ENCODE results near the gene SLX1A.
A peak's percentile ranks its signal among the peaks of the same experiment; 100 is the strongest.
"Not testable (repeated sequence)": the region's sequence is repeated elsewhere in the genome, so short reads cannot be mapped to it uniquely, and the experiment has no call there.

Gene SLX1A

GRCh38 chr16:30191158-30191557 lies 2.5 kb upstream of the SLX1A start:
- H3K9me3 ChIP-seq (ENCODE audit: control insufficient read depth in 5 of 5, low read length in 5 of 5); H3K27me3 ChIP-seq (ENCODE audit: control insufficient read depth in 5 of 5, insufficient read depth in 4 of 5, low read length in 5 of 5); H3K36me3 ChIP-seq (ENCODE audit: control insufficient read depth in 5 of 5, insufficient read depth in 5 of 5, low read length in 5 of 5); H3K9ac ChIP-seq (ENCODE audit: low read length in 5 of 5); H3K4me3 ChIP-seq (ENCODE audit: low read depth in 1 of 5, low read length in 5 of 5); H3K27ac ChIP-seq (ENCODE audit: low read depth, low read length): not testable (repeated sequence)
- H3K4me1 ChIP-seq (ENCODE audit: control insufficient read depth in 5 of 5, insufficient read depth in 5 of 5, low read length in 5 of 5), result peaks cover 0 to 18% (median 12%) of the 10 kb centered on the region in 5 donors

- H3K36me3 ChIP-seq (ENCODE audit: control insufficient read depth in 5 of 5, insufficient read depth in 5 of 5, low read length in 5 of 5); H3K27me3 ChIP-seq (ENCODE audit: control insufficient read depth in 5 of 5, insufficient read depth in 4 of 5, low read length in 5 of 5); H3K9ac ChIP-seq (ENCODE audit: low read length in 5 of 5); H3K4me1 ChIP-seq (ENCODE audit: control insufficient read depth in 5 of 5, insufficient read depth in 5 of 5, low read length in 5 of 5); H3K4me3 ChIP-seq (ENCODE audit: low read depth in 1 of 5, low read length in 5 of 5); H3K9me3 ChIP-seq (ENCODE audit: control insufficient read depth in 5 of 5, low read length in 5 of 5); H3K27ac ChIP-seq (ENCODE audit: low read depth, low read length): not testable (repeated sequence)
These were observed 577 bp upstream of the SLX1A start for GRCh38 chr16:30193098-30193497.

- H3K27me3 ChIP-seq (ENCODE audit: control insufficient read depth in 5 of 5, insufficient read depth in 4 of 5, low read length in 5 of 5); H3K9me3 ChIP-seq (ENCODE audit: control insufficient read depth in 5 of 5, low read length in 5 of 5); H3K9ac ChIP-seq (ENCODE audit: low read length in 5 of 5); H3K27ac ChIP-seq (ENCODE audit: low read depth, low read length); H3K4me1 ChIP-seq (ENCODE audit: control insufficient read depth in 5 of 5, insufficient read depth in 5 of 5, low read length in 5 of 5); H3K36me3 ChIP-seq (ENCODE audit: control insufficient read depth in 5 of 5, insufficient read depth in 5 of 5, low read length in 5 of 5): not testable (repeated sequence)
- H3K4me3 ChIP-seq (ENCODE audit: low read depth in 1 of 5, low read length in 5 of 5), result peak overlapping the region in 3 of 5 donors; percentile 44 to 51 (median 49)
These were observed 674 bp downstream of the SLX1A start for GRCh38 chr16:30194172-30194925.

GRCh38 chr16:30197001-30197400 lies 3.3 kb downstream of the SLX1A start:
- not testable (repeated sequence) for H3K36me3 ChIP-seq (ENCODE audit: control insufficient read depth in 5 of 5, insufficient read depth in 5 of 5, low read length in 5 of 5); H3K27ac ChIP-seq (ENCODE audit: low read depth, low read length); H3K9ac ChIP-seq (ENCODE audit: low read length in 5 of 5); H3K4me3 ChIP-seq (ENCODE audit: low read depth in 1 of 5, low read length in 5 of 5); H3K9me3 ChIP-seq (ENCODE audit: control insufficient read depth in 5 of 5, low read length in 5 of 5); H3K4me1 ChIP-seq (ENCODE audit: control insufficient read depth in 5 of 5, insufficient read depth in 5 of 5, low read length in 5 of 5); H3K27me3 ChIP-seq (ENCODE audit: control insufficient read depth in 5 of 5, insufficient read depth in 4 of 5, low read length in 5 of 5)

- H3K4me3 ChIP-seq (ENCODE audit: low read depth in 1 of 5, low read length in 5 of 5); H3K36me3 ChIP-seq (ENCODE audit: control insufficient read depth in 5 of 5, insufficient read depth in 5 of 5, low read length in 5 of 5); H3K27me3 ChIP-seq (ENCODE audit: control insufficient read depth in 5 of 5, insufficient read depth in 4 of 5, low read length in 5 of 5); H3K9me3 ChIP-seq (ENCODE audit: control insufficient read depth in 5 of 5, low read length in 5 of 5); H3K4me1 ChIP-seq (ENCODE audit: control insufficient read depth in 5 of 5, insufficient read depth in 5 of 5, low read length in 5 of 5); H3K9ac ChIP-seq (ENCODE audit: low read length in 5 of 5); H3K27ac ChIP-seq (ENCODE audit: low read depth, low read length): not testable (repeated sequence)
These were observed 5.4 kb downstream of the SLX1A start, which contains the start of gene SULT1A3 for GRCh38 chr16:30199049-30199448. Gene SULT1A3 (plus strand): TSS chr16:30199255. CDS start chr16:30200729, 1,474 bp downstream.

GRCh38 chr16:30199608-30200343 lies 6.1 kb downstream of the SLX1A start:
- not testable (repeated sequence) for H3K4me1 ChIP-seq (ENCODE audit: control insufficient read depth in 5 of 5, insufficient read depth in 5 of 5, low read length in 5 of 5); H3K27ac ChIP-seq (ENCODE audit: low read depth, low read length); H3K27me3 ChIP-seq (ENCODE audit: control insufficient read depth in 5 of 5, insufficient read depth in 4 of 5, low read length in 5 of 5); H3K9ac ChIP-seq (ENCODE audit: low read length in 5 of 5); H3K36me3 ChIP-seq (ENCODE audit: control insufficient read depth in 5 of 5, insufficient read depth in 5 of 5, low read length in 5 of 5); H3K9me3 ChIP-seq (ENCODE audit: control insufficient read depth in 5 of 5, low read length in 5 of 5); H3K4me3 ChIP-seq (ENCODE audit: low read depth in 1 of 5, low read length in 5 of 5)

- H3K9me3 ChIP-seq (ENCODE audit: control insufficient read depth in 5 of 5, low read length in 5 of 5); H3K27ac ChIP-seq (ENCODE audit: low read depth, low read length); H3K9ac ChIP-seq (ENCODE audit: low read length in 5 of 5); H3K4me1 ChIP-seq (ENCODE audit: control insufficient read depth in 5 of 5, insufficient read depth in 5 of 5, low read length in 5 of 5); H3K36me3 ChIP-seq (ENCODE audit: control insufficient read depth in 5 of 5, insufficient read depth in 5 of 5, low read length in 5 of 5); H3K27me3 ChIP-seq (ENCODE audit: control insufficient read depth in 5 of 5, insufficient read depth in 4 of 5, low read length in 5 of 5): not testable (repeated sequence)
- peak overlapping the region in 4 of 5 donors; percentile 50 to 60 (median 51) for H3K4me3 ChIP-seq (ENCODE audit: low read depth in 1 of 5, low read length in 5 of 5)
These were observed 12.0 kb downstream of the SLX1A start for GRCh38 chr16:30205541-30206236.

- not testable (repeated sequence) for H3K9me3 ChIP-seq (ENCODE audit: control insufficient read depth in 5 of 5, low read length in 5 of 5); H3K4me1 ChIP-seq (ENCODE audit: control insufficient read depth in 5 of 5, insufficient read depth in 5 of 5, low read length in 5 of 5); H3K27me3 ChIP-seq (ENCODE audit: control insufficient read depth in 5 of 5, insufficient read depth in 4 of 5, low read length in 5 of 5); H3K27ac ChIP-seq (ENCODE audit: low read depth, low read length); H3K9ac ChIP-seq (ENCODE audit: low read length in 5 of 5); H3K36me3 ChIP-seq (ENCODE audit: control insufficient read depth in 5 of 5, insufficient read depth in 5 of 5, low read length in 5 of 5)
- peak overlapping the region in 3 of 5 donors; percentile 51 to 60 (median 51) for H3K4me3 ChIP-seq (ENCODE audit: low read depth in 1 of 5, low read length in 5 of 5)
These were observed 12.6 kb downstream of the SLX1A start for GRCh38 chr16:30206252-30206651.

GRCh38 chr16:30207063-30207704 lies 13.5 kb downstream of the SLX1A start:
- not testable (repeated sequence) for H3K4me1 ChIP-seq (ENCODE audit: control insufficient read depth in 5 of 5, insufficient read depth in 5 of 5, low read length in 5 of 5); H3K9ac ChIP-seq (ENCODE audit: low read length in 5 of 5); H3K9me3 ChIP-seq (ENCODE audit: control insufficient read depth in 5 of 5, low read length in 5 of 5); H3K27ac ChIP-seq (ENCODE audit: low read depth, low read length); H3K36me3 ChIP-seq (ENCODE audit: control insufficient read depth in 5 of 5, insufficient read depth in 5 of 5, low read length in 5 of 5); H3K4me3 ChIP-seq (ENCODE audit: low read depth in 1 of 5, low read length in 5 of 5); H3K27me3 ChIP-seq (ENCODE audit: control insufficient read depth in 5 of 5, insufficient read depth in 4 of 5, low read length in 5 of 5)

GRCh38 chr16:30209032-30209431 lies 15.4 kb downstream of the SLX1A start:
- not testable (repeated sequence) for H3K9me3 ChIP-seq (ENCODE audit: control insufficient read depth in 5 of 5, low read length in 5 of 5); H3K9ac ChIP-seq (ENCODE audit: low read length in 5 of 5); H3K4me3 ChIP-seq (ENCODE audit: low read depth in 1 of 5, low read length in 5 of 5); H3K27me3 ChIP-seq (ENCODE audit: control insufficient read depth in 5 of 5, insufficient read depth in 4 of 5, low read length in 5 of 5); H3K4me1 ChIP-seq (ENCODE audit: control insufficient read depth in 5 of 5, insufficient read depth in 5 of 5, low read length in 5 of 5); H3K36me3 ChIP-seq (ENCODE audit: control insufficient read depth in 5 of 5, insufficient read depth in 5 of 5, low read length in 5 of 5); H3K27ac ChIP-seq (ENCODE audit: low read depth, low read length)
